Natural killer cell (primary cell): ENCODE measurements around the gene TENM4. TPM values are rescaled to one million over a fixed set of nuclear protein-coding genes. Genes with fewer than 3 reads are reported as not detected.

Experiments used
- ATAC-seq, 3 donors: fragments of 150-1000 bp in 2 of 3; fragments of 200-7000 bp in 1 of 3; cut with Tn5 transposase; 1 replicate in 1 of 3; 2 replicates in 2 of 3; pipeline ENCODE4 v1.10.0; 2021; ENCODE audit warnings: mild to moderate bottlenecking in 2 of 3, moderate library complexity in 2 of 3
- DNase-seq, 2 donors: peaks; one replicate each; pipeline versions ENCODE4 v3.0.0 to v3.0.0-alpha.2; 2013 to 2021; ENCODE audit warnings: mixed read lengths in 1 of 2
- H3K27ac ChIP-seq: one replicate; pipeline ENCODE4 v1.5.1; 2013; ENCODE audit warnings: mild to moderate bottlenecking, low read length
- H3K27me3 ChIP-seq: one replicate; pipeline ENCODE4 v1.6.1; 2013; ENCODE audit warnings: low read length; ENCODE audit not compliant: control insufficient read depth, insufficient read depth
- H3K36me3 ChIP-seq: one replicate; pipeline ENCODE4 v1.6.1; 2013; ENCODE audit warnings: low read length; ENCODE audit not compliant: control insufficient read depth, insufficient read depth
- H3K4me1 ChIP-seq: one replicate; pipeline ENCODE4 v1.6.1; 2013; ENCODE audit warnings: low read length; ENCODE audit not compliant: control insufficient read depth, insufficient read depth
- H3K4me3 ChIP-seq: one replicate; pipeline ENCODE4 v1.5.1; 2013; ENCODE audit warnings: low read length
- H3K9me3 ChIP-seq: one replicate; pipeline ENCODE4 v1.6.1; 2013; ENCODE audit warnings: low read length; ENCODE audit not compliant: control insufficient read depth, insufficient read depth
- H3K27ac Mint-ChIP-seq, 2 donors: one replicate each; pipeline ENCODE4 v1.8.0; 2022; ENCODE audit warnings: mild to moderate bottlenecking in 2 of 2, mixed read lengths in 2 of 2, moderate library complexity in 1 of 2
- H3K27me3 Mint-ChIP-seq, 2 donors: one replicate each; pipeline ENCODE4 v1.8.0; 2022; ENCODE audit warnings: low read depth in 2 of 2, mixed read lengths in 2 of 2
- H3K36me3 Mint-ChIP-seq: one replicate; pipeline ENCODE4 v1.8.0; 2022; ENCODE audit warnings: mixed read lengths
- H3K4me1 Mint-ChIP-seq, 2 donors: one replicate each; pipeline ENCODE4 v1.8.0; 2022; ENCODE audit warnings: mixed read lengths in 2 of 2
- H3K4me3 Mint-ChIP-seq: one replicate; pipeline ENCODE4 v1.8.0; 2022; ENCODE audit warnings: mild to moderate bottlenecking, moderate library complexity, mixed read lengths
- H3K9me3 Mint-ChIP-seq, 2 donors: one replicate each; pipeline ENCODE4 v1.8.0; 2022; ENCODE audit warnings: mixed read lengths in 2 of 2
- WGBS: methylation state at CpG from one replicate; pipeline ENCODE4 v1.1.7; 2013; ENCODE audit warnings: missing lambda C conversion rate; ENCODE audit not compliant: insufficient coverage; 5-methylcytosine and 5-hydroxymethylcytosine counted together
- intact Hi-C: fragments of 100-400 bp; cut with micrococcal nuclease; formaldehyde crosslinking; loops from one replicate; pipeline ENCODE4 v1.14.2; 2022
- total RNA-seq, 4 donors: library from RNA; stranded (reverse); fragments of 120-200 nt in 1 of 4; gene quantifications; one replicate each; pipeline versions ENCODE4 v1.2.3 to v1.2.4, GENCODE V29; 2013 to 2022
- TF ChIP-seq, protein P1 (sequence below): fragments of 200-600 bp; IDR thresholded peaks from one replicate; pipeline ENCODE4 v1.8.0; 2022; ENCODE audit warnings: antibody characterized with exemption

TENM4 gene
- total RNA-seq, 3 donors from 2014 or later (not counting 1 experiment from before 2014, with no cell fraction given): 0.63 to 0.75 TPM; not detected in 1

DNA sequence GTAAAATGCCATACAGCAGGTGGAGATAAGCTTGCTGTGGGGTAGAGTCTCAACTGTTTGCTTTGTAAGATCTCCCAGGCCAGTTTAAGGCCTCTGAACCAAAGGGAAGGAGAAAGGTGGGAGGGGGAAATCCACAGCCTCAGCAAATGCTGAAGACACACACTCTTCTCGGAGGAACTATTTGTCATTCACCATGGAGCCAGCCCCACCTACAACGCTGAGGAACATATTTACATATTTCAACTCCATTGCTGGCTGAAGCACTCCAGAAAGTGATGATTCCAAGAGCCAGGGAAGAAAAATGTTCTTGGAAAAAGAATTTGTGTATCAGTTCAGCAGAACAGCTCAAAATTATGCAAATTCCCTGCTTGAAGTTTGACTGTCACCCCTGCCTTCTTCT lies 6.5 kb downstream of the TENM4 start:
- peaks cover 9% of the 10 kb centered on the region for H3K4me1 ChIP-seq
- H3K4me3 ChIP-seq: no peak overlapping the region
- H3K27ac ChIP-seq: no peak overlapping the region
- Mint-ChIP-seq H3K4me3 (no peak overlapping the region), H3K27ac (no peak overlapping the region), H3K36me3 (no peaks in the 10 kb centered on the region), H3K27me3 (peaks cover 22 to 30% of the 10 kb centered on the region in 2 donors), H3K9me3 (no peaks in the 10 kb centered on the region), H3K4me1 (no peaks in the 10 kb centered on the region)
- intact Hi-C loops: no loop called here
- no CpG with 5 or more reads among the region's 2 CpGs for WGBS
- H3K9me3 ChIP-seq: peaks cover 7% of the 10 kb centered on the region
- DNase-seq: no peak
- no peaks in the 10 kb centered on the region for H3K36me3 ChIP-seq
- no peak for ATAC-seq
- TF ChIP-seq, protein P1, sequence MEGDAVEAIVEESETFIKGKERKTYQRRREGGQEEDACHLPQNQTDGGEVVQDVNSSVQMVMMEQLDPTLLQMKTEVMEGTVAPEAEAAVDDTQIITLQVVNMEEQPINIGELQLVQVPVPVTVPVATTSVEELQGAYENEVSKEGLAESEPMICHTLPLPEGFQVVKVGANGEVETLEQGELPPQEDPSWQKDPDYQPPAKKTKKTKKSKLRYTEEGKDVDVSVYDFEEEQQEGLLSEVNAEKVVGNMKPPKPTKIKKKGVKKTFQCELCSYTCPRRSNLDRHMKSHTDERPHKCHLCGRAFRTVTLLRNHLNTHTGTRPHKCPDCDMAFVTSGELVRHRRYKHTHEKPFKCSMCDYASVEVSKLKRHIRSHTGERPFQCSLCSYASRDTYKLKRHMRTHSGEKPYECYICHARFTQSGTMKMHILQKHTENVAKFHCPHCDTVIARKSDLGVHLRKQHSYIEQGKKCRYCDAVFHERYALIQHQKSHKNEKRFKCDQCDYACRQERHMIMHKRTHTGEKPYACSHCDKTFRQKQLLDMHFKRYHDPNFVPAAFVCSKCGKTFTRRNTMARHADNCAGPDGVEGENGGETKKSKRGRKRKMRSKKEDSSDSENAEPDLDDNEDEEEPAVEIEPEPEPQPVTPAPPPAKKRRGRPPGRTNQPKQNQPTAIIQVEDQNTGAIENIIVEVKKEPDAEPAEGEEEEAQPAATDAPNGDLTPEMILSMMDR: no peak
- peaks cover 29% of the 10 kb centered on the region for H3K27me3 ChIP-seq

DNA sequence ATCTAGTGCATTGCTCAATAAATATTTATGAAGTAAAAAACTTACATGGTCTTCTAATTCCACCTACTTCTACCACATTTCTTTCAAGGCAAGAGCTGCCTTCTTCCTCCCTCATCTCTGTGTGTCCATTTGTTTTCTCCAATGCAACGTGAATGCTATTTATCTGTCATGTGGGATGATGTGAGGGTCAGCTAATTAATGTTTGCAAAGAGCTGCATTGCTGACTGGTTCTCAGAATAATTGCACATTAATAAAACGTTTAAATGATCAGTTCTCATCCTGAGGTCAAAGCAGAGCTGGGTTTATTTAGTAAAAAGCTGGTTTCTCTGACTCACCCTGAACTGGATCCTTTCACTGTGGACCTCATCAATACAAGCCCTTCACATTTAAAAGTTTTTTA lies 8.7 kb downstream of the TENM4 start:
- ATAC-seq (no peak), DNase-seq (no peak)
- no peaks in the 10 kb centered on the region for H3K36me3 Mint-ChIP-seq
- no peaks in the 10 kb centered on the region for H3K9me3 Mint-ChIP-seq
- Histone ChIP-seq H3K4me3 (no peak overlapping the region), H3K9me3 (no peaks in the 10 kb centered on the region), H3K36me3 (no peaks in the 10 kb centered on the region), H3K27me3 (peaks cover 18% of the 10 kb centered on the region), H3K27ac (no peak overlapping the region), H3K4me1 (no peaks in the 10 kb centered on the region)
- WGBS: 43% methylated on average over 2 of the region's 2 CpGs
- no peak overlapping the region for H3K27ac Mint-ChIP-seq
- intact Hi-C loops: no loop called here
- H3K4me1 Mint-ChIP-seq: no peaks in the 10 kb centered on the region
- no peak overlapping the region for H3K4me3 Mint-ChIP-seq
- TF ChIP-seq, protein P1: no peak
- H3K27me3 Mint-ChIP-seq: peaks cover 14 to 30% of the 10 kb centered on the region in 2 donors

DNA sequence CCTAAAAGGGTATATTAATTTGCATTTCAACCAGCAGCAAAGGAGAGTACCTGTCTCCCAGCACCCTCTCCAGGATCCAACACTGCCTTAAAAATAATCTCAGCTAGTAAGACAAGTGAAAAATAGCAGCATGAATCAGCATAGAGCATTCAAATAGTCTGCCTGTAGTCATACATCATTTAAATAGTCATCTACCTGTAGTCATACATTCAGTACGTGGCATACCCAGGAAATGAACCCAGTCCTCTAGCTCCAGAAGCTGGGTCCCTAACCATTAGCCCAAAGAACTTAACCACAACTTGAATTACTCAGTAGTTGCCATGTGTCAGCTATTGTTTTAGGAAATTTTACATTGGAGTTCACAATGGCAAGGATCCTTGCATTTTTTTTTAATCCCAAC lies 9.3 kb downstream of the TENM4 start:
- no peak overlapping the region for H3K27ac Mint-ChIP-seq
- Histone ChIP-seq H3K36me3 (no peaks in the 10 kb centered on the region), H3K27ac (no peak overlapping the region), H3K4me3 (no peak overlapping the region), H3K9me3 (no peaks in the 10 kb centered on the region), H3K4me1 (no peaks in the 10 kb centered on the region), H3K27me3 (peaks cover 12% of the 10 kb centered on the region)
- TF ChIP-seq, protein P1: no peak
- H3K36me3 Mint-ChIP-seq: no peaks in the 10 kb centered on the region
- DNase-seq (no peak), ATAC-seq (no peak)
- H3K4me1 Mint-ChIP-seq: no peaks in the 10 kb centered on the region
- H3K9me3 Mint-ChIP-seq: no peaks in the 10 kb centered on the region
- 56% methylated on average over 1 of the region's 1 CpG for WGBS
- no peak overlapping the region for H3K4me3 Mint-ChIP-seq
- H3K27me3 Mint-ChIP-seq: peaks cover 11 to 26% of the 10 kb centered on the region in 2 donors
- intact Hi-C loops: no loop called here

DNA sequence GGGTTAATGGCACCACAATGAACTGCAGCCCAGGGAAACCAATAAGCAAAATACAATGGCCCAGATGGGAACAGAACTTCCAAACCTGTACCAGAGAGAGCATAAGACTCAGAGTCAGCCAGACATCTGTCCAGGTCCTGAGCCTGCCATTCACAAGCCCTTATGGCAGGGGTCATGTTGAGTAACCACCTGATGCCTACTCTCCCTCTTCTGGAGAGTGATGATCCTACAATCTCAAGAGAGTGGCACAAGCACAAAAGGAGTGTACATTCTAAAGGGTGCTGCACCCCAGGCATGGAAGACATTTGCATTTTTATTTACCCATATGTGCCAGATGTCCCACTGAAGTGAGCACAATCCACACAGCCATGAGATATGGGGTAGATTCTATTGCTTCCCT lies 10.6 kb downstream of the TENM4 start:
- ATAC-seq (no peak), DNase-seq (no peak)
- Mint-ChIP-seq H3K4me1 (no peaks in the 10 kb centered on the region), H3K27ac (no peak overlapping the region), H3K9me3 (peaks cover 0 to 2% of the 10 kb centered on the region in 2 donors), H3K4me3 (no peak overlapping the region), H3K36me3 (no peaks in the 10 kb centered on the region), H3K27me3 (peaks cover 4 to 13% of the 10 kb centered on the region in 2 donors)
- Histone ChIP-seq H3K4me1 (no peaks in the 10 kb centered on the region), H3K27me3 (peaks cover 2% of the 10 kb centered on the region), H3K27ac (no peak overlapping the region), H3K9me3 (no peaks in the 10 kb centered on the region), H3K36me3 (no peaks in the 10 kb centered on the region), H3K4me3 (no peak overlapping the region)
- TF ChIP-seq, protein P1: no peak
- intact Hi-C loops: no loop called here
